GM19239 (cell line): ENCODE measurements around the gene TMEM191B.
"Not testable (repeated sequence)": the region's sequence is repeated elsewhere in the genome, so short reads cannot be mapped to it uniquely, and the experiment has no call there.

Experiments
- DNase-seq: peaks from one replicate; pipeline ENCODE4 v3.0.0; 2011; ENCODE audit warnings: low spot score; ENCODE audit not compliant: insufficient read length
- FAIRE-seq: peaks from 2 replicates; lab custom pipeline; 2011; peaks lifted over from hg19 to GRCh38; lab: Jason Lieb, UNC

Gene TMEM191B

GRCh38 chr22:18527752-18528596 lies at the start of gene TMEM191B:
Gene TMEM191B, plus strand, starts transcription at chr22:18527802. Its CDS starts 179 bp downstream, at chr22:18527981.
- DNase-seq, FAIRE-seq: not testable (repeated sequence)

DNA sequence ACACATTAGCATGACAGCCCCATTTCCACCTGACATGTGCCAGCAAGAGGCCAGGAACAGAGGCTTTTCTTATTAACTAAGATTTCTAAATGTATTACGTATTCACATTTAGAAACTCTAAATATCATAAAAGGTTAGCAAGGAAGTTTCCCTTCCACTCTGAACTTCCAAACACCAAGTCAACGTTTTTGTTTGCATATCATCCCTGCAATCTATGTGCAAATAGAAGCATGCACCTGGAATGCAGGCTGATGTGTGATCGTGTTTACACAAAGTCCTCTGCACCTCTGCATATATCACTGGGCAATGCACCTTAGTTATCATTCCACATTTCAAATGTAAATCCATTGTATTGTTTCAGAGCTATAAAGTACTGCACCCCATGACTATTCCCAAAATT lies 31.4 kb upstream of the TMEM191B start:
- not testable (repeated sequence) for FAIRE-seq, DNase-seq

- not testable (repeated sequence) for DNase-seq, FAIRE-seq
These were observed 16.3 kb upstream of the TMEM191B start for GRCh38 chr22:18511327-18511726.

- DNase-seq, FAIRE-seq: not testable (repeated sequence)
These were observed 15.2 kb upstream of the TMEM191B start for GRCh38 chr22:18512378-18512777.

GRCh38 chr22:18513454-18513853 lies 14.1 kb upstream of the TMEM191B start:
- not testable (repeated sequence) for FAIRE-seq, DNase-seq

GRCh38 chr22:18518061-18518460 lies 9.5 kb upstream of the TMEM191B start, which contains the start of gene GGTLC3:
Gene GGTLC3, minus strand, starts transcription at chr22:18518161. Its CDS starts 264 bp downstream, at chr22:18517897.
- FAIRE-seq, DNase-seq: not testable (repeated sequence)

DNA sequence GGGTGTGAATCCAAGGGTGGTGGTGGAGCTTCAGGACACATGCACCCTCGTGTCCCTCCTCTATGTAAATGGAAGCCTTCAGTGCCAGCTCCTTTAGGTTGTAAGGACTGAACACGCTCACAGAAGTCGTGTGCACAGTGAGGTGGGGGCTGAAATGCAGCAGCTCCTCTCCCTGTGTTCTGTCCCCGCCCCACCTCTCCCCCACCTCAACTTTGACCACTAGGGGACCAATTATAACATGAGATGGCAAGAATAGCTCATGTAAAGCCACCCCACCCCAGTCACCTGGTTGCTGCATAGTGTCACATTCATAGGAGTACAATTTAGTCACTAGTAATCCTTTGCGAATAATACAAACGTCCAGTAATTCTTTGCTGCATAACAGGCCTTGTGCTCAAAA lies 4.8 kb upstream of the TMEM191B start:
- DNase-seq, FAIRE-seq: not testable (repeated sequence)

- FAIRE-seq, DNase-seq: not testable (repeated sequence)
These were observed 4.3 kb upstream of the TMEM191B start for GRCh38 chr22:18523328-18523727.

GRCh38 chr22:18528597-18529415 lies 1.2 kb downstream of the TMEM191B start:
- not testable (repeated sequence) for DNase-seq, FAIRE-seq

GRCh38 chr22:18529416-18530145 lies 2.0 kb downstream of the TMEM191B start:
- DNase-seq, FAIRE-seq: not testable (repeated sequence)

DNA sequence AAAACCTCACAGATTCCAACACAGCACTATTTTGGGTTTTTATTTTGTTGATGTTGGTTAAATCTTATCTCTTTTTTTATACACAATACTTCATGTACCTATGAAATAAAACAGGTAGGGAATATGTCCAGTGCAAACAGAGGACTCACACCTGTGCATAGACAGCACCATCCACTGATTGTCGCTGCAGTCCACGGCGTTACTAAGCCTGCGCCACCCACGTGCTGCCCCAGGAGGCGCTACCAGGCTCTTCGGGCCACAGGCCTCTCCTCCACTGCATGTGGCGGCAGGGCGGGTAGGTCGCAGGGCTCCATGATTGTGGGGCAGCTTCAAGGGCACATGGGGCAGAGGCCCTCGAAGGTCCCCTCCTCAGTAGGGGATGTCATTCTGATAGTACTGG lies 6.0 kb downstream of the TMEM191B start:
- not testable (repeated sequence) for FAIRE-seq, DNase-seq

DNA sequence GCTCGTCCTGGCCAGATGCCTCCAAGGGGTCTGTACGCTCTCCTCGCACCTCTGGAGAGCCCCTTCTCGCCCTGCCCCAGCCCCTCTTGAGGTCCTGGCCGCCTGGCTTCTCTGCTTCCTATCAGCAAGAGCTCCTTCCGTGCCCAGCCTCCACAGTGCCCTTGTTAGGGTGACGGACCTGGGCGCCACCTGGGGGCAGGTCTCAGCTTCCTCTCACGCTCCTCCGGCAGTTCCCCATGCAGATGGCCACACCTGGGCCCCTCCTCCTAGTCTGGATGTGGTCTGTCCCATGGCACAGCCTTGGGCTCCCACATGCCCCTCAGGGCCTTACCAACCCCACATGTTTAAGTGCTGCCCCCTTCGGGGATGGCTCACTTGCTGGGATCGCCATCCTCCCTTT lies 6.7 kb downstream of the TMEM191B start:
- not testable (repeated sequence) for FAIRE-seq, DNase-seq

GRCh38 chr22:18539994-18540393 lies 12.4 kb downstream of the TMEM191B start:
- not testable (repeated sequence) for DNase-seq, FAIRE-seq

DNA sequence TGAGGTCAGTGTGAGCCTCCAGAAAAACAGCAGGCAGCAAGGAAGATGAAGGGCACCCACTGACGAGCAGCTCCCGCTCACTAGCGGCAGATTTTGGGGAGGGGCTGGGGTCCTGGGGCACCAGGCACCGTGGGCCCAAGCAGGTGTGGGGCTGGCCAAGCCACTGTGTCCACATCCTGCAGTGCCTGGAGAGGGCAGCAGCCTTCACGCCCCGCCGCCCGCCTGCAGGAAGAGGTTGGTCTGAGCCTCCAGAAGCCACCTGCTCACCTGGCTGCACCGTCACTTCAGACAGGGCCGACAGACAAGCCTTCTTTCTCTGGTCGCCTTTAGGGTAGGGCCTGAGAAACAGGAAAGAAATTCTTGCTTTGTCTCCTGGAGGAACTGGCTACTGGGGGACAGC lies 15.8 kb downstream of the TMEM191B start:
- not testable (repeated sequence) for DNase-seq, FAIRE-seq

- DNase-seq, FAIRE-seq: not testable (repeated sequence)
These were observed 17.0 kb downstream of the TMEM191B start for GRCh38 chr22:18544615-18545014.

DNA sequence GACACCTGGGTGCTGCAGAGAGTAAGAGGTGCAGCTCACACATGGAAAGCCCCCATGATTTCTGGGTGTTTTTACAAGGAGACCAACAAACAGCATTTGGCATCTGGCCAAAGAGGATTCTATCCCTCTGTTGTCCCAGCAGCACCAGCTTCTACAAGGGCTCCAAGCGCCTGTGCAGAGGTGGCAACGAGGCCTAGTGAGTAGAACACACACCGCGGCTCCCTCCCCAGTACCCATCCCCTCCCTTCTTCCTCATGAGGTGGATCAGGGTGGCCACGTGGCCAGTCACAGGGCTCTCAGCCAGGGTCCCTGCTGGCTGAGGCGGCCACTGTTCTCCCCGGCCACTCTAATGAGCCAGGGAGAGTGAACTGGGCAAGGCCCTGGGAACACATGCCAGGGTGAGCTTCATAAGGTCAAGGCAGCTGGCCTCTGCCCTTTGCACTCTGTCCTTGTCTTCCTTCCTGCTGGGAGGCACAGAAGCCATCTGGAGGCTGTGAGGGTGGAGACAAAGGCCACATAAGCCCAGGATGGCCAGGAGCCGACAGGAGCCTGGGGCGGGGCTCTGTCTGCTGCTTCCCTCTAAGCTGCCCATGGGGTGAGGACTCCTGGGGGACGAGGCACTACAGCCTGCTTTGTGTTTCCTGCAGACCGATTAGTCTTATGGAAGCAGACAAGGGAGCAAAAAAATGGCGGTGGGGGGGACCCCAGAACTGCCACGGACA lies 22.0 kb downstream of the TMEM191B start:
- not testable (repeated sequence) for DNase-seq, FAIRE-seq

GRCh38 chr22:18551046-18551445 lies 23.4 kb downstream of the TMEM191B start:
- not testable (repeated sequence) for FAIRE-seq, DNase-seq

DNA sequence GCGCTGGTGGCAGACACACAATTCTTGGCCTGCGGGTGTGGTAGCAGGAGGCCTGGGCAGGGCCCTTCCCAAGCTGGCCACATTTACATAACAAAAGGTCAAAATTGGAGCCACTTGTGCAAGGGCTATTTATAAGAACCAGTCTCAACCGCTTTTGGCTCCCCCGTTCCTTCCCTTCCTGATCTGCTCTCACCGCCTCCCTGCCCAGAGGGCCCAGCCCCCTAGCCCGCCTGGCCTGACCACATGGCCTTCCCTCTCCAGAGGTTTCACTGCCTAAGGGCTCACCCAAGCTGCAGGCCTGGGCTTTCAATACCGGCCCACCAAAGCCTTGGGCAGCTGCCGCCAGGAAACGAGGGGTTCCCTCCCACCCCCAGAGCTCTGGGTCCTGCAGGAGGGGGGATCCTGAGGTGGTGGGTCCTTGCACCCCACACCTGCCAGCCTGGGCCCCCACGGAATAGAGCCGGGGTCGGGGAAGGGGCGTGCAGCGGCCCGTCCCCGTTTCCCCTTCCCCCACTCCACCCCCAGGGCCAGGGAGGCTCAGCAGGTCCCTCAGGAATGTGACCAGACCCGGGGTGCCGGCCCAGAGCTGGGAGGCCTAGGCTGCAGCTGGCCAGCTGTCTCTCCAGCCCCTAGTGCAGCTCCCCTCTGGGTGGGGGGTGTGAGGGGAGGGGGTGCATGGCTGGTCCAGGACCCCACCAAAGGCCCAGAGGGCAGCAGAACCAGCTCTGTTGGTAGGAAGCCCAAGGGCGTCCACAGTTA lies 25.4 kb downstream of the TMEM191B start:
- not testable (repeated sequence) for DNase-seq, FAIRE-seq
